Fibroblast of villous mesenchyme (primary cell): ENCODE results near the gene LIPI. TPM values are rescaled to one million over a fixed set of nuclear protein-coding genes. Genes with fewer than 3 reads are reported as not detected.
A peak's percentile ranks its signal among the peaks of the same experiment; 100 is the strongest.

Experiments used
- DNase-seq: peaks from one replicate; pipeline ENCODE4 v3.0.0-alpha.2; 2010; ENCODE audit warnings: low read depth
- H3K4me3 ChIP-seq: 2 replicates; pipeline ENCODE4 v1.5.1; 2011; ENCODE audit warnings: low read depth, mild to moderate bottlenecking, low read length
- total RNA-seq: library from RNA; depleted of rRNA; stranded (reverse); fragments of >200 nt; gene quantifications from 2 replicates; pipeline ENCODE4 v1.2.3, GENCODE V29; 2012
- TF ChIP-seq, protein P1 (sequence below): IDR thresholded peaks from 2 replicates; pipeline ENCODE4 v1.5.1; 2012; ENCODE audit warnings: low read depth, mild to moderate bottlenecking, low read length; ENCODE audit not compliant: insufficient read depth

Gene LIPI
- not detected in 2 replicates for total RNA-seq

DNA sequence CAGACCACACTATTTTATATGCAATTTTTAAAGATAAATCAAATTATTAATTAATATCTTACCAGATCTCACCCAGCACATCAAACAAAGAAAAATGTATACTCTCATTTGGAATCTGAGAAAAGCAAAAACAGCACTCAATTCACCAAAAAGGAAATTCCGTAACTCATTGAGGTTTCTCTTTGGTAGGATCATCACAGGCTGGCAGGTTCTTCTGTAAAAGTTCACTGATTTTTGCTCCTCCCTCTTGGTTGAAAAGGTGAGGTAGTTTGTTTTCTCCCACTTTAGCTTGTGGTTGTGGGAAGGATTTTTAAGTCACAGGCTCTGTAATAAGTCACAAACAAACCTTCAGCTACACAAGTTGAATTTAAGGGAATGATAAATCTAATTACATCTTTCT lies at the start of gene LIPI:
LIPI (minus strand) TSS at position 218 of the 400 bp plus-strand sequence; CDS start at position 108, 110 bp downstream.
- H3K4me3 ChIP-seq, result no peak within 1 kb of the TSS
- TF ChIP-seq, protein P1, sequence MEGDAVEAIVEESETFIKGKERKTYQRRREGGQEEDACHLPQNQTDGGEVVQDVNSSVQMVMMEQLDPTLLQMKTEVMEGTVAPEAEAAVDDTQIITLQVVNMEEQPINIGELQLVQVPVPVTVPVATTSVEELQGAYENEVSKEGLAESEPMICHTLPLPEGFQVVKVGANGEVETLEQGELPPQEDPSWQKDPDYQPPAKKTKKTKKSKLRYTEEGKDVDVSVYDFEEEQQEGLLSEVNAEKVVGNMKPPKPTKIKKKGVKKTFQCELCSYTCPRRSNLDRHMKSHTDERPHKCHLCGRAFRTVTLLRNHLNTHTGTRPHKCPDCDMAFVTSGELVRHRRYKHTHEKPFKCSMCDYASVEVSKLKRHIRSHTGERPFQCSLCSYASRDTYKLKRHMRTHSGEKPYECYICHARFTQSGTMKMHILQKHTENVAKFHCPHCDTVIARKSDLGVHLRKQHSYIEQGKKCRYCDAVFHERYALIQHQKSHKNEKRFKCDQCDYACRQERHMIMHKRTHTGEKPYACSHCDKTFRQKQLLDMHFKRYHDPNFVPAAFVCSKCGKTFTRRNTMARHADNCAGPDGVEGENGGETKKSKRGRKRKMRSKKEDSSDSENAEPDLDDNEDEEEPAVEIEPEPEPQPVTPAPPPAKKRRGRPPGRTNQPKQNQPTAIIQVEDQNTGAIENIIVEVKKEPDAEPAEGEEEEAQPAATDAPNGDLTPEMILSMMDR, result no peak
- DNase-seq, result no peak

DNA sequence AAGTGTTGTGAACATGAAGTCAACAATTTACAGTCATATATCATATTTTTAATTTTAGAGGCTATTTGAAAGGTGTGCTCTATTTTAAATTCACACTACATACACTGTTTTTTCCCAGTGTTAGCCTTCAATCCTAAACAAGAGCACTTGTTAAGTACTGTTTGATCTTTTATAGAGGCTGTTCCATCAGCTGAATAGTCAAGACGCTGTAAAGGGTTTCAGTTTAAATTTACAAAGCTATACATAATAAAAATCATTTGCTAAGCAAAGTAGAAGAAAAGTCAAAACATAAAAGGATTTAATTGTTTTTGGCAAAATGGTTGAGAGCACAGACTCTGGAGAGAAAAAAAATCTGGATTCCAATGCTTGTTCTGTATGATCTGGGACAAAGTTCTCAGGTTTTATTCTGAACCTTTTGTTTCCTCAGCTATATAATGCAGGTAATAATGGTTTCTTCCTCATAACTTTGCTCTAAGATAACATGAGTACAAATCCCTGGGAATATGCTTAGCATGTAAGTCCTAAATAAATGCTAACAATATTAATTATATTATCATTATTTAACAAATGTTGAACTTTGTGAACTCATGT lies 49.5 kb upstream of the LIPI start:
- no peak overlapping the region for H3K4me3 ChIP-seq
- DNase-seq, result no peak
- TF ChIP-seq, protein P1, result no peak

DNA sequence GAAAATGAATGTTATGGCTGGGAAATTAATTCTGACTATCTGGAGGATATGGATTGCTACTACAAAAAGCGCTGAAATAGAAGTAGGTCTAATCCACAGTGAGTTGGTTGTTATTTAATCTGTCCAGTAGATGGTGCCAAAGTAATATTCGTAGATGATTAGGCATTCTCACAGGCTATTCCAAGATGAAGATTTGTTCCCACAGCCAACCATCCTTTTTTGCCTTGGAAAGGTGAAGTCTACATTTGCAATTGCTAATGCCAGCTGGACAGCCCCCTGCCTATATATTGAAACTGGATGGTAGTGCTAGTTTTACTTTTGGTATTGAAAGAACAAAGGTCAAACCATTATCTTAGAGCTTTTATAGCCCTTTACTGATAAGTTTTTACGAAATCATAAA lies 49.0 kb upstream of the LIPI start:
- DNase-seq, result peak; percentile 59
- TF ChIP-seq, protein P1, result peak; percentile 55
- no peak overlapping the region for H3K4me3 ChIP-seq

DNA sequence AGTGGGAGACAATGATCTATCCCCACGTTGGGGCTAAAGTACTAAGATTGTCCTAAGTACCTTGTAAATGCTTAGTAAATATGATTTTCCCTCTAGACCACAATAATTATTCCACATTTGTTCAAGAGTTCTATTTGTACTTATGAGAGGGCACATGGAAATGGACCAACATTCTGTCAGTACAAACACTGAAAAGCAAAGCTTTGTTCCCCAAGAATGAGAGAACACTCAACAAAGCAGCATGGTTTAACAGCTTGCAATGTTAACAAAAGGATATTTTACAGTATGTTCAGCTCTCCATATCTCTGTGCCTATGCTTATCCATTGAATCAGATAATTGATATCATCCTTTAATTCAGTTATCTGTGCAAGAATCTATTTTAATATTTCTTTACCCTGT lies 40.6 kb upstream of the LIPI start:
- no peak overlapping the region for H3K4me3 ChIP-seq
- TF ChIP-seq, protein P1, result no peak
- DNase-seq, result no peak

DNA sequence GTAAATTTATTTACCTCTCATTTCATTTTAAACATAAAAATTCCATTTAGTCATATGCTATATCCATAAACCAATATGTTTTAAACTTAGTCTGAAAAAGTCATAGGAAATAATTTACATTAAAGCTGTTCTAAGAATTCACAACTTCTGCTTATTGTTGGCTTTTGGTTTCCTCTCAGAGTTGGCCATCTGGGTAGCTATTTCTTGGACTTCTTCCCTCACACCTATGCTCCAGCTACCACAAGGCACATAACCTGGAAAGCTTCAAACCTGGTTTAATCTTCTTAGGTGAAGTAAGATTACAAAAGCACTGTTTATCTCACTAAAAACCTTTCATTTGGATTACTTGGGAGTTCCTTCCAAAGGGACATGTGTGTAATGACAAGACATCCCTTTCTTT lies 35.0 kb upstream of the LIPI start:
- no peak overlapping the region for H3K4me3 ChIP-seq
- no peak for DNase-seq
- TF ChIP-seq, protein P1, result no peak

DNA sequence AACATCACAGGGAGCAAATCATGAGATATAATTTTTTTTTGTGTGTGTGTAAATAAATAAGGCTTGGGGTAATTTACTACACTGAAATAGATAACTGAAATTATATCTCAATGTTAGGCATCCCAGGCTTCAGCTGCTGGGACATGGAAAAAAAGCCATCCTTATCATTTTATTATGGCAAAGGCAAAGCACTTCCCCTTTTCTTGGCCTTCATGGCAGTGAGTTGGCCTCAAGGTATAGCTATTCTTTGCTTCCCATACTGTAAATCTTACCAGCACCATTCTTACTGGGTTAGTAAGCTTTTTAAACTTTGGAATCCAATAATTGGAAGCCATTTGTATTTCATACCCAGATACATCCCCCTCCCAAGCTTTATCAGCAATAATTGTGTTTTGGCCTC lies 34.2 kb upstream of the LIPI start:
- no peak overlapping the region for H3K4me3 ChIP-seq
- TF ChIP-seq, protein P1, result no peak
- no peak for DNase-seq

DNA sequence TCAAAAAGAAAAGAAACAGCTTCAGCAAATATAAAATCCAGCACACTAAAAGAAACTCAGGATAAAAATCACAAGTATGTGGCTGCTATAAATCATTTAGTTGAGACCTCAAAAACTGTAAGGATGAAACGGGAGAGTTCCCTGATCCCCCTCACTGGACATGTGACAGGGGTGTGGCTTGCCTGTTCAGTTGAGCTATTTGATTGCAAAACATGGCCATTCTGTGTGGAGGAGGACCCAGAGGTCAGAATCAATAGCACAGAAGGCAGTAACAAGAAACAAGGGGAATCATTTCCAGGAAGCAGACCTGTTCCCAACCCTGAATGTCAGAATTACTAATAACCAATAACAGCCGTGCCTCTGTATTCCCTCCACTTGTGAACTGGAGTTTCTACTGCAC lies 33.1 kb upstream of the LIPI start:
- TF ChIP-seq, protein P1, result no peak
- H3K4me3 ChIP-seq, result no peak overlapping the region
- DNase-seq, result peak; percentile 10
